H1 (cell line): ENCODE results near the gene FBN1. TPM values are rescaled to one million over a fixed set of nuclear protein-coding genes. Genes with fewer than 3 reads are reported as not detected.

Experiments used
- SIX5 ChIP-seq: IDR thresholded peaks from 2 replicates; pipeline ENCODE4 v1.6.1; 2011; ENCODE audit warnings: mild to moderate bottlenecking, low read depth, low read length
- SP2 ChIP-seq: IDR thresholded peaks from 2 replicates; pipeline ENCODE4 v1.6.1; 2012; ENCODE audit warnings: mild to moderate bottlenecking, low read length, inconsistent platforms
- SUZ12 ChIP-seq: fragments of 200-600 bp; sonication (generic); IDR thresholded peaks from 2 replicates; pipeline ENCODE4 v1.6.1; 2012; ENCODE audit warnings: mild to moderate bottlenecking, inconsistent platforms, low read length, moderate library complexity, mixed read lengths
- polyA plus RNA-seq, 7 experiments: library from polyadenylated mRNA; depleted of rRNA in 3 of 7; stranded (reverse) in 5 of 7; unstranded in 2 of 7; fragments of >200 nt in 5 of 7; fragments of 200-250 nt in 2 of 7; gene quantifications; 1 replicate in 5 of 7; 2 replicates in 1 of 7; 4 replicates in 1 of 7; pipeline versions ENCODE4 v1.2.1 to v1.2.3, GENCODE V29; 2011 to 2013; ENCODE audit warnings: missing spikeins in 2 of 7, mixed read lengths in 2 of 7
- total RNA-seq: library from RNA; stranded (reverse); fragmentation: NEBNext Ultra II Directional; extraction: Animal tissue kit (Norgen Biotek cat#: 25700); gene quantifications from 2 replicates; pipeline ENCODE4 v1.2.1, GENCODE V29; 2021

The FBN1 gene
- total and polyA plus RNA-seq, 2 of the 8 experiments (the other 6 are each of a cell fraction or from before 2014, with no cell fraction given): 3.0 to 4.0 TPM

DNA sequence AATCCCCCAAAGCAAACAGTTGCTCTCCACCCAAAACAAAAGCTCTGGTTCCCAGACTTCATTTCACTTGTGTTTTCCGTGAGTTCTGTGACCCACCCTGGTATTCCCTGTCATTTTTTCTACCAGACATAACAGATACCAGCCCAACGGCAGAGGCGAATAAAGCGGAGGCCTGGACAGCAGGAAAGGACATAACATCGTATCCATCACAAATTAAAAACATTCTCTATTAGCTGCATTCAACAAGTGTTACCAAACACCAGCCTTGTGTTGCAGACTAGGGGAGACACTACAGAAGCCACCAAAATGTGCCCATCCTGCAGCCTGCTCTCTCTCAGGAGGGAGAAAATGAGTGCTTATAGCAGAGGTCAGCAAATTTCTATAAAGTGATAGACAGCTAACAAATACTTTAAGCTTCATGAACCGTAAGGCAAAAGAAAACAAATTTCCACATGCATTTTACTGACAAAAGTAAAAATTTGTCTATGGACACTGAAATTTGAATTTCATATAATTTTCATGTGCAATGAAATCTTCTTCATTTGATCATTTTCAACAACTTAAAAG lies 7.1 kb upstream of the FBN1 start (continued):
- TF ChIP-seq SIX5: no peak
- no peak for TF ChIP-seq SP2
- TF ChIP-seq SUZ12: no peak
